GM20000 (cell line): ENCODE measurements around the gene PAX8.

ENCODE experiments used
- DNase-seq: peaks from one replicate; pipeline ENCODE4 v3.0.0; 2012; ENCODE audit warnings: low spot score
- CTCF ChIP-seq: IDR thresholded peaks from 2 replicates; pipeline ENCODE4 v1.5.1; 2012; ENCODE audit warnings: mild to moderate bottlenecking, control low read depth; ENCODE audit errors: extremely low read depth, missing control alignments

The PAX8 gene

DNA sequence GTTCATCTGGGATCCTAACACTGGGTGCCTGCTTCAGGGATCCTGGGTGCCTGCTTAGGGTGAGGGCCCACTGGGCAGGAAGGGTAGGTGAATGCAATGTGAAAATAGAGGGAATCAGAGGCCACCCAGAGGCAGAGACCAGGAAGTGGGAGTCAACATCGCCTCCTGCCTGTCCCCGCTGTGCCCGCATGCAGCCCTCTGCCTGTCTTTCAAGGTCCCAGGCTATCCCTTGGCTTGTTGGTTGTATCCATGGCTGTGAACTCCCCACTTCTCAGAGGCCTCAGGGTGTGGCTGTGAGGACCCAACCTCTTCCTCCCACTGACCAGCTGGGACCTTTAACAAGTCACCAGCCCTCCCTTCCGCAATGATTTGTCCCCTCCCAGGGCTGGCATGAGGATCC is 78.5 kb downstream of the PAX8 start:
- DNase-seq: no peak
- TF ChIP-seq CTCF: no peak

GRCh38 chr2:113198790-113199612 is 79.7 kb downstream of the PAX8 start:
- peak; percentile 92 for DNase-seq
- peak; percentile 95 for TF ChIP-seq CTCF

DNA sequence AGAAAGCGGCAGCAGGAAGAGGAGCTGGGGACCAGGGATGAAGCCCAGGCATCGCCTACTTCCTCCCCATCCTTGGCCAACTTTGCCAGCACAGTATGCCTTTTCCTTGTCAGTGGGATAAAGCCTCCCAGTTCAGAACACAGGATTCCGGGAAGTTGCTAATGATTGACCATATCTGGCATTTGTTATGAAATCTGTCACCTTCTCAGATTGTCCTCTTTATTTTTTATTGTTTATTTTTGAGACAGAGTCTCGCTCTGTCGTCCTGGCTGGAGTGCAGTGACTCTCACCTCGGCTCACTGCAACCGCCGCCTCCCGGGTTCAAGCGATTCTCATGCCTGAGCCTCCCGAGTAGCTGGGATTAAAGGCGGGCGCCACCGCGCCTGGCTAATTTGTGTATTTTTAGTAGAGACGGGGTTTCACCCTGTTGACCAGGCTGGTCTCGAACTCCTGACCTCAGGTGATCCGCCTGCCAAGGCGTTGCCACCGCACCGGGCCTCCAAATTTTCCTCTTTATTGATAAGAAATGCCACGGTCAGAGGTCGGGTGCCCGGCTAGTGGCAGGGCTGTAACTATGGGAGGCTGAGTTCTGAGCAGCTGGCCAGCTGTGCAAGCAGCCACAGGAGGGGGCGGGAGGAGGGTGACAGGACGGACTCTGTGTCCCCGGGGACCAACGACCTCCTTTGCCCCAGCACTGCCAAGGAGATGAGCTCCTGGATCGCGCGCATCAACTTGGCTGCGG is 80.5 kb downstream of the PAX8 start:
- no peak for DNase-seq
- no peak for TF ChIP-seq CTCF

DNA sequence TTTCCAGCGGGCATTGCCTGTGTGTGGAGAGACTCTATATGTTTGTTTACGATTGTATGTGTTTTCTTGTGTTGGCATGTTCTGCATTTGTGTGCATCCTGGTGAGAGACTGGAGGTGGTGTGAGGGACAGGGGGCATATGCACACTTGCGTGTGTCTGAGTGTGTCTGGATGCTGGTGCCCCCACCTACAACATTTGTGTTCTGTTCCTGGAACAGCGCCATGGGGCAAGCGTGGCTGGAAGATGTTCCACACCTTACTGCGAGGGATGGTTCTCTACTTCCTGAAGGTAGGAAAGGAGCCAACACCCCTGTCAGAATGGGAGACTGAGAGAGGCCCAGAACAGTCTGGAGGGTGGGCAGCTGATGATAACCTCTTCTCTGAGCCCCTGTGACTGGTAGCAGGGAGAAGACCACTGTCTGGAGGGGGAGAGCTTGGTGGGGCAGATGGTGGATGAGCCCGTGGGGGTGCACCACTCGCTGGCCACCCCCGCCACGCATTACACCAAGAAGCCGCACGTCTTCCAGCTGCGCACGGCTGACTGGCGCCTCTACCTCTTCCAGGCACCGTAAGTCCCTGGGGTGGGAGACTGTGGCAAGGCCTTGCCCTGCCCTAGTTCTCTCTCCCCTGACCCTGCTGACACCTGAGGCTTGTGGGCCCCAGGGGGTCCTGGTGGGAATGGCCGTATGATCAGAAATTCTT is 81.2 kb downstream of the PAX8 start:
- DNase-seq: no peak
- TF ChIP-seq CTCF: no peak

DNA sequence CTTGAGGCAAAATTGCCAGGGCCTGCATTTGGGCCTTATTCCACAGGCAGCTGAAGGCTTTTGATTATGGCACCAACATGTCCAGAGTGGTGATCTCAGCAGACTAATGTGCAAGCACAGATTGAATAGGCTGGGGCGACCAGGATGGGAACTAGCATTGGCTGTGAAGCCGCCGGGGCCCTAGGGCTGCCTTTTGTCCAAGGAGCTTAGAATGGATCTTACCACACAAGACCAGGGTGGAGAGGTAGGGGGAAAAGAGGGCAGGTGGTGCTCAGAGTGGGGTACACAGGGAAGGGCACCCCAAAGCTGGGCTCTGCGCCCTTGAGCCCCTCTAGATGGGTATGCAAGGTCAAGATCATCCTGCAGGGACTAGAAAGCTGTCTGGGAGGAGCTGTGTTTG is 81.9 kb downstream of the PAX8 start:
- no peak for TF ChIP-seq CTCF
- DNase-seq: no peak

DNA sequence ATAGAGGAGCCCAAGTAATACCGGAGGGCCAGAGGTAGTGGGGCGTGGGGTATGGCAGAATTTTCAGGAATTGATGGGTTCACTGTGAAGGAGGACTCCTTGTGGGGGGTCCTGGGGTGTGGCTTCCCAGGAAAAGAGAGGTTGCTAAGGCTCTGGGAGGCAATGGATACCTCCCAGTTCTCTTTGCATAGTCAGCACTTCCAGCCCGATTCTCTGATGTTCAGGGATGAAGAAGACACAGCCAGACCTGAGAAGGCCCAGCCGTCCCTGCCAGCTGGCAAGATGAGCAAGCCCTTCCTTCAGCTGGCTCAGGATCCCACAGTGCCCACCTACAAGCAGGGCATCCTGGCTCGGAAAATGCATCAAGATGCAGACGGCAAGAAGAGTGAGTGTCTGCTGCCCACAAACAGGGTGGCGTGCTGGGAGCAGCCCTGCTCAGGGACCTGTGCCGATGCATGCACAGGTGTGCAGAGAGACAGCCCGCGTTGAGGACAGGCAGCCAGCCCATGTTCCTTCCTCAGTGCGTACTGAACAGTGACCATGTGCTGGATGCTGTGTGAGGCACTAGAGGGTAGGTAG is 82.7 kb downstream of the PAX8 start:
- DNase-seq: no peak
- no peak for TF ChIP-seq CTCF
